GM19240 (cell line): ENCODE measurements around the gene RNU1-1.
"Not testable (repeated sequence)": the region's sequence is repeated elsewhere in the genome, so short reads cannot be mapped to it uniquely, and the experiment has no call there.

Experiments used
- DNase-seq: peaks from one replicate; pipeline ENCODE4 v3.0.0; 2011; ENCODE audit warnings: low spot score; ENCODE audit not compliant: insufficient read length

RNU1-1 gene

DNA sequence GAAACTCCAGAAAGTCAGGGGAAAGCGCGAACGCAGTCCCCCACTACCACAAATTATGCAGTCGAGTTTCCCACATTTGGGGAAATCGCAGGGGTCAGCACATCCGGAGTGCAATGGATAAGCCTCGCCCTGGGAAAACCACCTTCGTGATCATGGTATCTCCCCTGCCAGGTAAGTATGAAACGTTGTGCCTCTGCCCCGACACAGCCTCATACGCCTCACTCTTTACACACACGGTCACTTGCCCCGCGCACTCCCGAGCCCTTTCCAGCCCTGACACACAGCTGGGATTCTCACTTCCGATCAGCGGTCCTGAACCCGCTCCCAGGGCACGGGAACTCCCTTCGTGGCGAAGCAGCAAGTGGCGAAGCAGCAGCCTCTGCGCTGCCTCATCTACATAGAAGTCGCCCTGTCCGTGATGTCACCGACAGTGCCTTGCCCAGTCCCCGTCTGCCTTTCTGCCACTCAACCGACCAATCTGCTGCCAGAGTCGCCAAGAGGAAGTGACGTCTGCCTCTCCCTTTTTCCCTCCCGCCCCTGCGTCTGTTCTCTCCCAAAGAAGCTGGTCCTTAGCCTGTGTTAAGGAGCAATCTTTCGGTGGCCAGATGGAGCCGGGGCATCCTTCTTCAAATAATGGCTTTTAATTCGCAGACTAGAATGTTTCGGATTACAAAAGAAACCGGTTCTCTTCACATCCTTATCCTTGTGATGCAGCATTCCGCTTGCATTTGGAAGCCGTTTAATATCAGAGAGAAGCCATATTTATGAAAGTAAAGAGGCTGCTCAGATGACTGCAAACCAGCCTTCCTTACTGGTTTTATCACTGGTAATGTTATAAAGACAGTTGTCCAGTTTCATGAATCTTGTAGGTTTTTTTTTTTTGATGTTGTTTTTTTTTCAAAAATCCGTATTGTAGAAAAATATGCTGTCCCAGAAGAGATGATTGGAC lies at the start of gene RNU1-1:
TSS of gene RNU1-1 (minus strand) at position 179 of the 949 bp plus-strand sequence.
- DNase-seq, result not testable (repeated sequence)

DNA sequence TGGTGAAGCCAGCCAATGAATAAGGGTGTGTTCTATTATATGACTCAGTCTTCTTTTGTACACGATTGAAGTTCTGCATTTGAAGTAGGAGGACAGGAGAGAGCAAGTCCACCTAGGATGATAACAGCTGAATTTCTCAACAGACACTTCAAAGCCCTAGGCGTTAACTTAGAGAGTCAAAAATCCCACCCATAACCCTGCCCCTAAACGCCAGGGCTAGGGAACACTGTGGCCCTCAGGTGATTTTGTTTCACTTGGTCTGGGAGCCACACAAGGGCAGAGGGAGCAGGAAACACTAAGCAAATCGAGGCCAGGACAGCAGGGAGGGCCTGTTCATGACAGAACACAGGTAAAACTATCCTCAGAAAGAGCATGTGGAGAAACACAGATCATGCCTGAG lies 47.0 kb upstream of the RNU1-1 start:
- DNase-seq, result not testable (repeated sequence)

DNA sequence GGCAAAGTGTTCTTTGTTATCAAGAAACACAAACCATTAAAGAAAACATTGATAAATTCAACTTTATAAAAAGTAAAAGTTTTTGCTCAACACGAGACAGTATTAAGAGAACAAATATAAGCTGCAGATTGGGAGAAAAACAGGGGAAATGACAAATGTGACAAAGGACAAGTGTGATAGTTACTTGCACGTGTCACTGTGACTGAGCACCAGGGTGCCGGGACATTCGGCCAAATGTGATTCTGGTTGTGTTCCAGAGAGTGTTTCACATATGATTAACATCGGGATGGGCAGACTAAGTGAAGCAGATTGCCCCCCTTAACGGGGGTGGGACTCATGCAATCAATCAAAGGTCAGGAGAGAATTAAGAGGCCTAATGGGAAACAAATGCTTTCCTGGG lies 46.4 kb upstream of the RNU1-1 start:
- not testable (repeated sequence) for DNase-seq

GRCh38 chr1:16559688-16560087 lies 45.6 kb upstream of the RNU1-1 start:
- DNase-seq, result not testable (repeated sequence)

GRCh38 chr1:16557034-16557433 lies 42.9 kb upstream of the RNU1-1 start:
- DNase-seq, result not testable (repeated sequence)

- not testable (repeated sequence) for DNase-seq
Observed at GRCh38 chr1:16553244-16553643, 39.2 kb upstream of the RNU1-1 start.

- DNase-seq, result not testable (repeated sequence)
Observed at GRCh38 chr1:16550212-16550918, 36.3 kb upstream of the RNU1-1 start.

DNA sequence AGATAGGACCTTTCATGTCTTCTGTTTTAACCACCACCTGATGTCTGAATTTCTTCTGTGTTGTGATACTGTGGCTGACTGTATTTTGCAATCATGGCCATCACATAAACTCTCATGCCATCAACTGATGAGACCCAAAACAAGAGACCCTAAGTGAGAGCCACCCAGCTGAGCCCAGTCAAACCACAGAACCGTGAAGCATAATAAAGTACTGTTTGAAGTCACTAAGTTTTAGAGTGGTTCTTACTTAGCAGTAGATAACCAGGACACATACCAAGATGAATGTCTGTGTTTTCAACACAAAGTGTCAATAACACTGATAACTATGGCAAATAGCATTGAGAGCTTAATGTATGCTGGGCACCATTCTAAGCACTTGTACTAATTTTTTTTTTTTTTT lies 35.5 kb upstream of the RNU1-1 start:
- not testable (repeated sequence) for DNase-seq

DNA sequence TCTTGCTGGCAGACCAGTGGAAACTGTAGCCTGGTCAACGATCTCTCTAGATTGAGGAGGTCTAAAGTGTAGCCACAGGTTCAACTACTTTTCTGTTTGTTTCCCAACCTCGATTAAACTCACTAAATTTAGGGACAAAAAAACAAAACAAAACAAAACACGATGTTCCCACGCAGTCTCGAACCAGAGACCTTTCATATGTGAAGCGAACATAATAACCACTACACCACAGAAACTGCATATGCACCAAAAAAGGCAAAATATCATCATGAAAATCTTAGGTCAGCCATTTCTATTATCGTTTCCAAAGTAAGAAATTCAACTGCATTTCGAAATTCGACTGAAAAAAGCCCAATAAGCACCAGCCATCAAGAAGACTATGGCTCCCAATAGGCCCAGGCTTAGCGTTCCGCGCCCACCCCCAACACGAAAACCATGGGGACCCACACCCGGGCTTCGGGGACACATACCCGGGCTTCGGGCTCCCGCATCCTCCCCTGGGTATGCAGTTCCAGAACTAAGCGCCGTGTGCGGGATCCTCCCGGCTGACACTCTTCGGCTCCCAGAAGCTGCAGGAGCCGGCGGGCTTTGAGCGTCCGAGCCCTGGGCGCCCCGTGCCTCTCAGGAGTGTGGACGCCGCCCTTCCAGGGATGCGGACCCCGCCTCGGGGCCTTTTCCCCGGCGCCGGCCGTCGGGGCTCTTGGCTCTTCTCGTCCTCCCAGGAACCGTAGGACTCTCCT lies 33.6 kb upstream of the RNU1-1 start:
- DNase-seq, result not testable (repeated sequence)

DNA sequence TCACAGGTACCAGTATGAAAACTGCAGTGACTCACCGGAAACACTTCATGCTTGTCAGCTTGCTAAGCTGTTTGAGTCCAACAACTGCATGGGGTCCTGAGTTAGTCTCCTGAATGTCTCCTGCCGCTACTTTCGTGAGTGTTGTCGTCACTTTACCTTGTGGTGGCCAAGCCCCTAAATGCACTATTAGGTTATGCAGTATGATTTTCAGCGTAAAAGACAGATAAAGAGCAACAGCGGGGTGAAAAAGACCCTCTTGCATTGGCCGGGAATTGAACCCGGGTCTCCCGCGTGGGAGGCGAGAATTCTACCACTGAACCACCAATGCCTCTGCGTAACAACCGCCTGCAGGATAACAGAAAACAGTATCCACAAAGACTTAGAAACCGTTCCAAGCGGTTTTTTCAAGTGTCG lies 31.6 kb upstream of the RNU1-1 start:
- DNase-seq, result not testable (repeated sequence)

GRCh38 chr1:16540421-16540893 lies 26.4 kb upstream of the RNU1-1 start:
- not testable (repeated sequence) for DNase-seq

- not testable (repeated sequence) for DNase-seq
Observed at GRCh38 chr1:16537528-16537927, 23.4 kb upstream of the RNU1-1 start.

DNA sequence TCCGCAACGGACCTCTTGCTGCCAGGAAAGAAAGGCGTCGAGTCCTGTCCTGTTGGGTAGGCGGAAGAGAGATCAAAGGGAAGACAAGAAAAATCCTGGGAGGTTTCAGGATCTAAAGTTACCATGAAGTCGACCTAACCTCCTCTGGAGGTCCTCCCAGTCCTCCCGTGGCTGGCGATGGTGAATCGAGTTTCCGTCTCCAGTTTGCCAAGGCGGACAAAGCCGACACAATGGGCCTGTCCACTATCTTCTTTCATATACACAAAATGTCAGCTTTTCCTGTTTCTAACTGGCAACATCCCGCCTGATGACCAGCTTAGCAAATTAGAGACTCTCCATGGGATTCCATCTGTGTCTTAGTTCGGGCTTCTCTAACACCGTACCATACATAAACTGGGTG lies 22.7 kb upstream of the RNU1-1 start:
- not testable (repeated sequence) for DNase-seq

- DNase-seq, result not testable (repeated sequence)
Observed at GRCh38 chr1:16535898-16536297, 21.8 kb upstream of the RNU1-1 start.

- not testable (repeated sequence) for DNase-seq
Observed at GRCh38 chr1:16535487-16535886, 21.4 kb upstream of the RNU1-1 start.

GRCh38 chr1:16534829-16535456 lies 20.9 kb upstream of the RNU1-1 start:
- DNase-seq, result not testable (repeated sequence)

DNA sequence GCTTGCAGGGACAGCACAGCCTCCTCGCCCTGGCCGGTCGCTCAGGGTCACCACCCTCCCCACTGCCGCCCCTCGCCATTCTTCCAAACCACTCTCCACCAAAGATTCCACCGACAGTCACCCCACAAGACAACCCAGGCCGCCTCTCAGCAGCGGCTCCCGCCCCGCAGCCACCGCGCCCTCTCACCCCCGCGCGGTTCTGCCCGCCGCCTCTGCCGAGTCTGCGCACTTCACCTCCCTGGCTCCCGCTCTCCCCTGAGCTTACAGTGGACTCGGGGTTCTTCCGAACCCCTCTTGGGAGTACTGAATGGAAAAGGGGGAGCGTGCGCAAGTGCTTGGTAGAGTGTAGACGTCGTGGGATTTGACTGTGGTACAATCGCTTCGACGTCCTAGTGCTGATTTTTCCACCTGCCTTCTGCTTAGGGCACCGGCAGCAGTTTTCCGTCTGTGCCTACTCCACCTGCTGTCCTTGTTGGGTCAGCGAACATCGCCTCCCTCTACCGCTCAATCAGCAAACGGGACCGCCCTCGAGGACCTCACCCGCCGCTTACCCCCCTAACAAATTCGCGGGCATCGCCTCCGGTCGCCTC lies 20.2 kb upstream of the RNU1-1 start:
- not testable (repeated sequence) for DNase-seq

GRCh38 chr1:16532235-16532991 lies 18.3 kb upstream of the RNU1-1 start:
- DNase-seq, result not testable (repeated sequence)

GRCh38 chr1:16528338-16528737 lies 14.3 kb upstream of the RNU1-1 start:
- not testable (repeated sequence) for DNase-seq

DNA sequence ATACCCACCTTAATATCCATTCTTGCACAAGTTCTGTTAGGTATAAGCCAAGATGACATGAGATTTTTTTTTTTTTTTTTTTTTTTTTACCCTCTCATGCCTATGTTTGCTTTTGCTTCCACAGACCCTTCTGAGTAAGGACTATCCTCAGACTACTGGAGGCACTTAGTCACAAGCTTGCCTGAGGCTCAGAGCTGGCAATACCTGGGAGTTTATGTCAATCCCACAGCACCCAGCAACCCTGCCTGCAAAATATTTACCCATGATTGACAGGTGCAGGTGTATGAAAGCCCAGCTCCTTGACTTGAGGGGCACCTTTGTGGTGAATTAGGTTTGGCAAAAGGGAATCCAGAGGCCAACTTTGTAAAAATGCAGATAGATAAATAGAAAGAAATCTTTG lies 11.7 kb upstream of the RNU1-1 start:
- DNase-seq, result not testable (repeated sequence)
